Right lobe of liver (tissue), 6 donors: ENCODE measurements around the gene GRAMD4. TPM values are rescaled to one million over a fixed set of nuclear protein-coding genes. Genes with fewer than 3 reads are reported as not detected.
A peak's percentile ranks its signal among the peaks of the same experiment; 100 is the strongest.

Experiments
- ATAC-seq, 4 donors: fragments of 200-7000 bp; cut with Tn5 transposase; one replicate each; pipeline ENCODE4 v1.9.1; 2020; ENCODE audit warnings: mild to moderate bottlenecking in 4 of 4, moderate library complexity in 4 of 4
- DNase-seq, 3 donors: peaks; one replicate each; pipeline ENCODE4 v3.0.0-alpha.2; 2020
- H3K27ac ChIP-seq, 3 donors: fragments of 200-600 bp; one replicate each; pipeline ENCODE4 v1.8.0; 2022
- H3K27me3 ChIP-seq, 2 donors: fragments of 200-600 bp; one replicate each; pipeline ENCODE4 v1.8.0; 2022
- H3K36me3 ChIP-seq, 4 donors: fragments of 200-600 bp; sonication (generic) in 1 of 4; one replicate each; pipeline versions ENCODE4 v1.5.1 to v1.8.0; 2017 to 2022; ENCODE audit warnings: control low read depth in 1 of 4
- H3K4me1 ChIP-seq, 4 donors: fragments of 200-600 bp; sonication (generic) in 1 of 4; one replicate each; pipeline versions ENCODE4 v1.5.1 to v1.8.0; 2017 to 2022; ENCODE audit warnings: control low read depth in 1 of 4
- H3K4me3 ChIP-seq, 3 donors: fragments of 200-600 bp; one replicate each; pipeline ENCODE4 v1.8.0; 2022
- H3K9me3 ChIP-seq, 4 donors: fragments of 200-600 bp; sonication (generic) in 1 of 4; one replicate each; pipeline versions ENCODE4 v1.5.1 to v1.8.0; 2017 to 2022; ENCODE audit warnings: control low read depth in 1 of 4
- CTCF ChIP-seq, 4 donors: fragments of 200-600 bp in 3 of 4; fragments of 450-650 bp in 1 of 4; IDR thresholded peaks; one replicate each; pipeline versions ENCODE4 v1.5.1 to v1.8.0; 2016 to 2022; ENCODE audit warnings: antibody characterized with exemption in 4 of 4, mild to moderate bottlenecking in 2 of 4
- POLR2A ChIP-seq: fragments of 450-650 bp; IDR thresholded peaks from one replicate; pipeline ENCODE4 v1.6.1; 2017; ENCODE audit warnings: antibody characterized with exemption, mild to moderate bottlenecking
- WGBS: methylation state at CpG from one replicate; pipeline ENCODE4 v1.1.6; 2018; ENCODE audit warnings: low coverage, low lambda C conversion rate; ENCODE audit not compliant: insufficient coverage; ENCODE audit errors: missing lambda C conversion rate; 5-methylcytosine and 5-hydroxymethylcytosine counted together
- intact Hi-C, 2 donors: fragments of 100-400 bp; cut with DNase I; formaldehyde crosslinking; loops; one replicate each; pipeline versions ENCODE4 v1.11.2 to v1.14.1; 2022
- total RNA-seq, 6 experiments: library from RNA; depleted of rRNA in 2 of 6; stranded (reverse); fragments of >200 nt in 2 of 6; fragmentation: NEBNext Ultra II Directional in 3 of 6; extraction: Animal tissue kit (Norgen Biotek cat#: 25700) in 3 of 6; gene quantifications; one replicate each; pipeline versions ENCODE4 v1.1.0 to v1.2.4, GENCODE V29; 2016 to 2023
- donor health status: DM: no; HTN: yes; CAD: no.
- donor health status: DM: no; HTN: no; CAD: no.
- donor health status: DM: no; HTN: no; CAD: no.
- donor health status: DM: no; HTN: yes; CAD: no.
- donor health status: DM: no; HTN: yes; CAD: no.

GRAMD4 gene
- total RNA-seq, 6 experiments from 2014 or later = 29.7 to 72.0 (median 34.8) TPM

- Histone ChIP-seq H3K27ac (no peak overlapping the region), H3K27me3 (no peaks in the 10 kb centered on the region), H3K4me3 (no peak overlapping the region), H3K4me1 (no peaks in the 10 kb centered on the region), H3K9me3 (no peaks in the 10 kb centered on the region), H3K36me3 (peaks cover 0 to 3% (median under 1%) of the 10 kb centered on the region in 4 donors)
- intact Hi-C loops = loop anchor here in 1 of 2 donors (5.0 kb wide), 1 partner anchor 40 kb away; no protein-coding TSS in a partner anchor
- ATAC-seq (peak in 2 of 4 donors; percentile 29 to 32), DNase-seq (peak; percentile 21 to 54 (median 46))
- WGBS = no CpG with 5 or more reads among the region's 39 CpGs
- TF ChIP-seq CTCF (IDR thresholded peaks at IDR 0.05) (no peak), POLR2A (no peak)
Observed at GRCh38 chr22:46626911-46627805, 7.0 kb downstream of the GRAMD4 start.

GRCh38 chr22:46627806-46628482 is 7.8 kb downstream of the GRAMD4 start:
- no peak for ATAC-seq
- no peak overlapping the region for H3K27ac ChIP-seq
- H3K4me1 ChIP-seq = no peaks in the 10 kb centered on the region
- H3K36me3 ChIP-seq = peaks cover 0 to 3% (median under 1%) of the 10 kb centered on the region in 4 donors
- 81% methylated on average over 3 of the region's 31 CpGs for WGBS
- no peak overlapping the region for H3K4me3 ChIP-seq
- TF ChIP-seq CTCF (IDR thresholded peaks at IDR 0.05) = no peak
- TF ChIP-seq POLR2A = no peak
- H3K9me3 ChIP-seq = no peaks in the 10 kb centered on the region
- peak in 1 of 3 donors; percentile 37 for DNase-seq
- H3K27me3 ChIP-seq = no peaks in the 10 kb centered on the region
- intact Hi-C loops = loop anchor here in 1 of 2 donors (5.0 kb wide), 1 partner anchor 41 kb away; no protein-coding TSS in a partner anchor

- Histone ChIP-seq H3K9me3 (no peaks in the 10 kb centered on the region), H3K36me3 (peaks cover 0 to 3% (median under 1%) of the 10 kb centered on the region in 4 donors), H3K4me1 (no peaks in the 10 kb centered on the region), H3K4me3 (no peak overlapping the region), H3K27me3 (no peaks in the 10 kb centered on the region), H3K27ac (no peak overlapping the region)
- peak in 1 of 3 donors; percentile 45 for DNase-seq
- intact Hi-C loops = loop anchor here in 1 of 2 donors (5.0 kb wide), 1 partner anchor 41 kb away; no protein-coding TSS in a partner anchor
- 90% methylated on average over 2 of the region's 12 CpGs for WGBS
- no peak for TF ChIP-seq CTCF (IDR thresholded peaks at IDR 0.05)
- no peak for TF ChIP-seq POLR2A
- no peak for ATAC-seq
Observed at GRCh38 chr22:46628756-46629155, 8.6 kb downstream of the GRAMD4 start.

GRCh38 chr22:46629291-46629690 is 9.1 kb downstream of the GRAMD4 start:
- WGBS = 91% methylated on average over 10 of the region's 16 CpGs
- Histone ChIP-seq H3K27me3 (no peaks in the 10 kb centered on the region), H3K27ac (no peak overlapping the region), H3K4me3 (no peak overlapping the region), H3K4me1 (no peaks in the 10 kb centered on the region), H3K36me3 (peaks cover 0 to 3% (median under 1%) of the 10 kb centered on the region in 4 donors), H3K9me3 (no peaks in the 10 kb centered on the region)
- intact Hi-C loops = loop anchor here in 1 of 2 donors (5.0 kb wide), 1 partner anchor 42 kb away; no protein-coding TSS in a partner anchor
- DNase-seq = peak in 1 of 3 donors; percentile 25
- no peak for TF ChIP-seq CTCF (IDR thresholded peaks at IDR 0.05)
- no peak for TF ChIP-seq POLR2A
- ATAC-seq = no peak
